Retinal pigment epithelial cell (primary cell): ENCODE results near the gene LLGL1.

Experiments used
- DNase-seq: peaks from one replicate; pipeline ENCODE4 v3.0.0-alpha.2; 2010; ENCODE audit warnings: low read depth
- H3K4me3 ChIP-seq: 2 replicates; pipeline ENCODE4 v1.5.1; 2011; ENCODE audit warnings: mild to moderate bottlenecking, low read length, control low read depth, moderate library complexity
- TF ChIP-seq, protein P1 (sequence below): conservative IDR thresholded peaks from 2 replicates; pipeline ENCODE4 v1.5.1; 2011; ENCODE audit warnings: low read depth, low read length, control low read depth, inconsistent platforms

LLGL1 gene

DNA sequence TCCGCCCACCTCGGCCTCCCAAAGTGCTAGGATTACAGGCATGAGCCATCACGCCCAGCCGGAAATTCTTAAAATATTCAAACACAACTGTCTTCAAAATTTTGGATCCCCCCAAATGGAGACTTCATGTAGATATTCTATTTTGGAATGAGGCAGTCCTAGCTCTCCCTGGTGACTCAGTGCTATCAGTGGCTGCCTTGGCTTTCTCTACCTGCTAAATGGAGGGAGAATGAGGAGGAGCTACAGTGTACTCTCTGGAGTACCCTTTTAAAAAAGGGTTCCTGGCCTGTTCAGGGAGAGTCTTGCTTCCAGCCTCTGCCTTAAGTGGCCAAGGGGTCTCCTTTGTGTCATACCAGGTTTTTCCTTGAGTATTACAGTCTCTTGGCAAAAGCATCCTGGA lies 31.0 kb upstream of the LLGL1 start:
- DNase-seq = no peak
- TF ChIP-seq, protein P1, sequence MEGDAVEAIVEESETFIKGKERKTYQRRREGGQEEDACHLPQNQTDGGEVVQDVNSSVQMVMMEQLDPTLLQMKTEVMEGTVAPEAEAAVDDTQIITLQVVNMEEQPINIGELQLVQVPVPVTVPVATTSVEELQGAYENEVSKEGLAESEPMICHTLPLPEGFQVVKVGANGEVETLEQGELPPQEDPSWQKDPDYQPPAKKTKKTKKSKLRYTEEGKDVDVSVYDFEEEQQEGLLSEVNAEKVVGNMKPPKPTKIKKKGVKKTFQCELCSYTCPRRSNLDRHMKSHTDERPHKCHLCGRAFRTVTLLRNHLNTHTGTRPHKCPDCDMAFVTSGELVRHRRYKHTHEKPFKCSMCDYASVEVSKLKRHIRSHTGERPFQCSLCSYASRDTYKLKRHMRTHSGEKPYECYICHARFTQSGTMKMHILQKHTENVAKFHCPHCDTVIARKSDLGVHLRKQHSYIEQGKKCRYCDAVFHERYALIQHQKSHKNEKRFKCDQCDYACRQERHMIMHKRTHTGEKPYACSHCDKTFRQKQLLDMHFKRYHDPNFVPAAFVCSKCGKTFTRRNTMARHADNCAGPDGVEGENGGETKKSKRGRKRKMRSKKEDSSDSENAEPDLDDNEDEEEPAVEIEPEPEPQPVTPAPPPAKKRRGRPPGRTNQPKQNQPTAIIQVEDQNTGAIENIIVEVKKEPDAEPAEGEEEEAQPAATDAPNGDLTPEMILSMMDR = no peak
- H3K4me3 ChIP-seq = no peak overlapping the region

DNA sequence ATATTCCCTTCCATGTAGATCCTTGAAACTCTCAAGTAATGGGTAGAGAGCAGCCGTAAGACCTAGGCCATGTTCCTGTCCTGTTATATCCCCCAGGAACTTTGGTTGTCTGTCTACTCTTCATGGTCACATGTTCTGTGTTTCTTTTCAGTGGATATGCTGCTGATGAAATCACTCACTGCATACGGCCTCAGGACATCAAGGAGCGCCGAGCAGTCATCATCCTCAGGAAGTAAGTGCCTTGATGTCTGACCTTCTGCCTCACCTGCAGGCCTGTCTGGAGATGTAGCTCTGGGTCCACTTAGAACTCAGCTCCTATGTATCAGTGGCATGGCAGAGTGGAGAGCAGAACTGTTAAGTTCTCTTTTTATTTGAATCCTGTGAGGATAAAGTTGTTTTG lies 30.6 kb upstream of the LLGL1 start:
- no peak for DNase-seq
- no peak overlapping the region for H3K4me3 ChIP-seq
- TF ChIP-seq, protein P1 = no peak

DNA sequence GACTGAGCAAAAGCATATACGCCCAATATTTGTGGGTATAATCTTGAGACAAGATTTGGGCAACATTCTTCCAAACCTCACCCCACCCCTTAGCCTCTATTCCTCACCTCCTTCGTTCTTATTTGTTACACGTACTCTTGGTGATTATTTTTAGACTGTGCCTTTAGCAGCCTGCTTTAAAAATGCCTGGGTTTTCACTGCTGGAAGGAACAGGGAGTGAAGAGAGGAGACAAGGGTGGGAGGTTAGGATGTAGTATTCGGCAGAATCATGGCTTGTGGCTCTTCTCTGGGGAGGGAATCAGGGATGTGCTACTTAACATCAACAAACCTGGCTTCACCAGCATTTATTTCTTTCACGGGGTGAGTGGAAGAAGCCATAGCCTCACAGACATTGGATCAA lies 30.2 kb upstream of the LLGL1 start:
- TF ChIP-seq, protein P1 = no peak
- no peak for DNase-seq
- no peak overlapping the region for H3K4me3 ChIP-seq

DNA sequence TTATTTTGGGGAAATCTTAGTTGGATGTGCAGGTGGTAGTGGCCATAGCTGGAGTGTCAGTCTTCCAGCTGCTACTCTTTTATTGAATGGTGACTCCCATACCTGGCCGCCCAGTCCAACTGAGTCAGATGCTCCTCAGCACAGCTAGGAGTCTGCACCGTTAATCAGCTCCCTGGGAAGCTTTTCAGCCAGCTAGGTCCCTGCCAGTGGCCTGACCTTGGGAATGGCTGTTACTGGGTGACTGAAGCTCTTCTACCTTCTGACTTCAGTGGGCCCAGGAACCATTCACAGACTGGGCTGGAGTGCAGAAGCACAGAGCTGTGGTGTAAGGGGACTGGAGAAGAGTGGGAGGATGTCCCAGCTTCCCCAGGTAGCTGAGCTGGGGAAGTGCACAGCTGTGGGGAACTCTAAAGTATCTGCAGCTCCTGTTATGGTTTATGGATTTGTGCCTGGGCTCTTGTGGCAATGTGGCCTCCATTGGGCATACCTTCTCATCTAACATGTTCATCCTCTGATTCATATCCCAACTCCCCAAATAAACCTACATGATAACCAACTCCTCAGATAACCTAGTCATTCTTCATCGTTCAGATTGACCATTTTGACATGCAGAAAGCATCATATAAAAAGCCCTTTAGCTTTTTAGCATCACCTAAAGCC lies 27.8 kb upstream of the LLGL1 start:
- H3K4me3 ChIP-seq = no peak overlapping the region
- no peak for DNase-seq
- TF ChIP-seq, protein P1 = no peak

DNA sequence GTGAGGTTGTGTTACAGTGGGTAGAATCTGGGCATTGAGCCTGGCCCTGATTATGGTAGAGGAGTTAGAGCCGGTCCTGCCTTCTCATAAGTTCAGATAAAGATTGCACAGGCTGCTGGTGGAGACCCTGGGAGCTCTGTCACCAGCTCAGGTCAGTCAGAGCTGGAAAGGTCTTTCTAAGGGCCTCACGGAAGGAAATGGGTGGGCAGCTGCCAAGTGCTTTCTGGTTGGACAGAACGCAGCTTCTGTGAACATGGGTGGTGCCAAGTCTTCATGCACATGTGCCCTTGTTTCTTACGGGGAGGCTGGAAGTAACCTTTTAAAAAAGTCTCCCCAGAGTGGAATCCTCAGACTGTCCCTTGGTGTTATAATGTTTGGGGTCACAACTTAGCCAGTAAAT lies 26.9 kb upstream of the LLGL1 start:
- TF ChIP-seq, protein P1 = no peak
- no peak for DNase-seq
- no peak overlapping the region for H3K4me3 ChIP-seq

DNA sequence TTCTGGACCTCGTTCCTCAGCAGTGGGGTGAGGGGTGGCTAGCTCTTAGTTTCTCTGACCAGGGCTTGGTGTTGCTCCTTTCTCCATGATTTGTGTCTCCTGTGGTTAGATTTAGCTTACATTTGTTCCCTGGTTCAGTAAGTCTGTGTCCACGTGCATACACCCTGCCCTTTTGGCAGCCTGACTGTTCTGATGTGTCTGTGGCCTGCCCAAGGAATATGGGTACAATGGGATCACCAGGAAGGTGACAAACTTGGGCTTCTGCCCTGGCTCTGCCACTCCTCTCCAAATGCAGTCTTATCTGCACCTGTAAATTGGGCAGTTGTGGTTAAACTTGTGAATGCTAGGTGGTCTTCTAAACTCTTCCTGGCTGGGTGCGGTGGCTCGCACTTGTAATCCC lies 24.3 kb upstream of the LLGL1 start:
- no peak for DNase-seq
- TF ChIP-seq, protein P1 = no peak
- no peak overlapping the region for H3K4me3 ChIP-seq

DNA sequence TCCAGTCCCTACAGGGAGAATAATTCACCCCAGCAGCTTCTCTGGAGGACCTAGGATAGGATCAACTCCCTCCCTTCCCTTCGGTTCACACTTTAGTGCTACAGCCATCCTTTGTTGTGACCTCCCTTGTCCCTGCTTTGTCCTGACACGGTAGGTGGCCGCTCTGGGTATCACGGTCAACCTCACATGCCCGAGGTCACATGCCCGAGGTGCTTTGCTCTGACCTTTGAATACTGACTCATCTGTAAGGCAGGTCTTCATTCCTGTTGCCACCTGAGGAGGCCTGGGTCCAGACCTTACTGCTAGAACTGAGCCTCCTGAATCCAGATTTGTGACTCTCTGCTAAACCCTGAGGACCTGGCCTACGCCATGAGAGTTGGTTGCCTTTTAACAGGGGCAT lies 22.1 kb upstream of the LLGL1 start:
- H3K4me3 ChIP-seq = no peak overlapping the region
- DNase-seq = no peak
- TF ChIP-seq, protein P1 = no peak
